Hypothalamus (tissue), 51 donors: ENCODE data around the gene ZNF202.
"Not testable (repeated sequence)": the region's sequence is repeated elsewhere in the genome, so short reads cannot be mapped to it uniquely, and the experiment has no call there.

Experiments used
- DNase-seq, 51 donors: peaks; one replicate each; lab custom pipeline; 2025; lab: John Stamatoyannopoulos, UW

Gene ZNF202

GRCh38 chr11:123741159-123742030 is at the start of gene ZNF202:
Gene ZNF202 (minus strand): TSS chr11:123741660. CDS start chr11:123730888, 10,772 bp downstream.
- DNase-seq, result peak; percentile 39 to 94 (median 85)

- DNase-seq, result no peak
Observed at GRCh38 chr11:123783536-123783935, 42.1 kb upstream of the ZNF202 start.

- no peak for DNase-seq
Observed at GRCh38 chr11:123778511-123778910, 37.1 kb upstream of the ZNF202 start.

GRCh38 chr11:123775715-123776549 is 34.5 kb upstream of the ZNF202 start:
- DNase-seq, result no peak

- DNase-seq, result no peak
Observed at GRCh38 chr11:123775289-123775688, 33.8 kb upstream of the ZNF202 start.

- DNase-seq, result no peak
Observed at GRCh38 chr11:123773959-123774358, 32.5 kb upstream of the ZNF202 start.

- no peak for DNase-seq
Observed at GRCh38 chr11:123773026-123773425, 31.6 kb upstream of the ZNF202 start.

- no peak for DNase-seq
Observed at GRCh38 chr11:123771664-123772063, 30.2 kb upstream of the ZNF202 start.

- no peak for DNase-seq
Observed at GRCh38 chr11:123770712-123771111, 29.3 kb upstream of the ZNF202 start.

- no peak for DNase-seq
Observed at GRCh38 chr11:123765601-123766000, 24.1 kb upstream of the ZNF202 start.

GRCh38 chr11:123762422-123762821 is 21.0 kb upstream of the ZNF202 start:
- DNase-seq, result no peak

- DNase-seq, result no peak
Observed at GRCh38 chr11:123760894-123761293, 19.4 kb upstream of the ZNF202 start.

GRCh38 chr11:123757976-123758375 is 16.5 kb upstream of the ZNF202 start:
- no peak for DNase-seq

- DNase-seq, result no peak
Observed at GRCh38 chr11:123755813-123756212, 14.4 kb upstream of the ZNF202 start.

GRCh38 chr11:123755344-123755743 is 13.9 kb upstream of the ZNF202 start:
- no peak for DNase-seq

GRCh38 chr11:123754101-123754568 is 12.7 kb upstream of the ZNF202 start, which contains the start of gene OR6X1:
Gene OR6X1 (minus strand): TSS chr11:123754518. CDS start chr11:123754518, 0 bp downstream.
- no peak for DNase-seq

- no peak for DNase-seq
Observed at GRCh38 chr11:123753110-123753509, 11.7 kb upstream of the ZNF202 start.

GRCh38 chr11:123751781-123752180 is 10.3 kb upstream of the ZNF202 start:
- no peak for DNase-seq

GRCh38 chr11:123748349-123748748 is 6.9 kb upstream of the ZNF202 start:
- DNase-seq, result not testable (repeated sequence)

- no peak for DNase-seq
Observed at GRCh38 chr11:123745764-123746451, 4.4 kb upstream of the ZNF202 start.

GRCh38 chr11:123742724-123743120 is 1.3 kb upstream of the ZNF202 start:
- peak in 1 of 51 donors; percentile 48 for DNase-seq
